DND-41 (cell line): ENCODE data around the gene C1QTNF6.

Source experiments
- ATAC-seq: fragments of 200-7000 bp; cut with Tn5 transposase; 3 replicates; pipeline ENCODE4 v1.9.1; 2021; ENCODE audit warnings: low read depth; ENCODE audit not compliant: insufficient read depth
- DNase-seq: peaks from one replicate; pipeline ENCODE4 v3.0.0-alpha.2; 2020
- H2AFZ ChIP-seq: 2 replicates; pipeline ENCODE4 v1.6.0; 2012; ENCODE audit warnings: low read depth, low read length
- H3K27ac ChIP-seq: 2 replicates; pipeline ENCODE4 v1.5.1; 2012; ENCODE audit warnings: low read length, inconsistent platforms
- H3K27me3 ChIP-seq: fragments of 200-600 bp; sonication (generic); 2 replicates; pipeline ENCODE4 v1.6.0; 2012; ENCODE audit warnings: low read length, mild to moderate bottlenecking, inconsistent platforms; ENCODE audit not compliant: insufficient read depth, poor library complexity
- H3K36me3 ChIP-seq: 2 replicates; pipeline ENCODE4 v1.5.1; 2012; ENCODE audit warnings: low read length, inconsistent platforms; ENCODE audit not compliant: insufficient read depth
- H3K4me1 ChIP-seq: 2 replicates; pipeline ENCODE4 v1.5.1; 2012; ENCODE audit warnings: mild to moderate bottlenecking, low read length; ENCODE audit not compliant: insufficient read depth
- H3K4me2 ChIP-seq: 2 replicates; pipeline ENCODE4 v1.6.0; 2012; ENCODE audit warnings: mild to moderate bottlenecking, moderate library complexity, low read length, inconsistent platforms; ENCODE audit not compliant: insufficient read depth
- H3K4me3 ChIP-seq, 2 experiments: fragments of 200-600 bp in 1 of 2; shearing (Covaris generic) in 1 of 2; 2 replicates each; pipeline ENCODE4 v1.5.1; 2012 to 2016; ENCODE audit warnings: inconsistent platforms in 2 of 2, low read length in 2 of 2, mild to moderate bottlenecking in 2 of 2, low read depth in 1 of 2, moderate library complexity in 1 of 2
- H3K79me2 ChIP-seq: 2 replicates; pipeline ENCODE4 v1.6.0; 2012; ENCODE audit warnings: low read length, inconsistent platforms; ENCODE audit not compliant: insufficient read depth
- H3K9ac ChIP-seq: 2 replicates; pipeline ENCODE4 v1.6.0; 2012; ENCODE audit warnings: low read depth, mild to moderate bottlenecking, inconsistent platforms, low read length, moderate library complexity
- H3K9me3 ChIP-seq: 2 replicates; pipeline ENCODE4 v1.5.1; 2012; ENCODE audit warnings: low read length, moderate library complexity, mild to moderate bottlenecking, inconsistent platforms; ENCODE audit not compliant: insufficient read depth, severe bottlenecking
- H4K20me1 ChIP-seq: 2 replicates; pipeline ENCODE4 v1.6.0; 2012; ENCODE audit warnings: low read length; ENCODE audit not compliant: insufficient read depth
- EZH2 ChIP-seq: IDR thresholded peaks from 3 replicates; pipeline ENCODE4 v1.6.1; 2012; ENCODE audit warnings: borderline replicate concordance, low read depth, mild to moderate bottlenecking, moderate library complexity, low read length, inconsistent platforms; ENCODE audit not compliant: severe bottlenecking
- TF ChIP-seq, protein P1 (sequence below): IDR thresholded peaks from 2 replicates; pipeline ENCODE4 v1.5.1; 2012; ENCODE audit warnings: borderline replicate concordance, low read length, moderate library complexity, mild to moderate bottlenecking; ENCODE audit not compliant: poor library complexity, severe bottlenecking; ENCODE audit errors: extremely low read depth

The C1QTNF6 gene

DNA sequence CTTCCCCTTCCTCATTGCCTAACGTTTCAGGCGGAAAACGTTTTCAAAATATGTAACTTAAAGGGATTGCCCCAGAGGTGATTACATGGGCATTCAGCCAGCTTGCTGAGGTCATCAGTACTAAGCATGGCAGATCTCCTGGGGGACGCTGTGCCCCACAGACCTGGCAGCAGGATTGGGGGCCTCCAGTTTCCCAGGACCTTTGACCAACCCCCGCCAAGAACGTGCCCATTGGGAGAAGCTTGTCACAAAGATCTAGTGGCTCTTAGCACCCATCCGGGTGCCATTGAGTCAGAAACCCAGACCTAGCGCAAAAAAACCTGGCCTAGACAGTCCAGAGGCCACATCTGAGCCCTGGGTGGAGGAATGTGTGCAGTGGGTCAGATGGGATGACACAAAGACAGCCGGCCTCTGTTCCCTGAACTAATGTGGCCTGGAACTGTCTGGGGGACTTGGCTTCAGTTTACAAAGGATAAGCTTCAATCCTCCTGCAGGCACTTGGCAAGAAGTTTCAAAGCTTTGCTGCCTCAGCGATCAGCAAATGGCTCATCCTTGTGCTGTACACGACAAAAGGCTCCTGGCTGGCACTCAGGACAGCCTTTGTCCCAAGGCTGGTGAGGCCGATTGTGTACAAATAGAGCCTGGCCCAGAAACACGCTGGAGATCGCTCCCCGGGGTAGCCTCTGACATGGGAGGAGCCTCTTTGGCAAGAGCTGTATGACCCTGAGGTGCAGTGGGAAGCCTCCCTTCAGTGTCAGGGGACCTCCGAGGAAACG is 9.5 kb downstream of the C1QTNF6 start:
- DNase-seq (no peak), ATAC-seq (no peak)
- Histone ChIP-seq H3K4me2 (no peak overlapping the region), H2AFZ (no peak overlapping the region), H3K27ac (no peak overlapping the region), H3K27me3 (peaks cover 11% of the 10 kb centered on the region), H3K36me3 (no peaks in the 10 kb centered on the region), H3K79me2 (no peaks in the 10 kb centered on the region), H3K4me3 (no peak overlapping the region), H3K4me1 (no peaks in the 10 kb centered on the region), H3K9ac (no peak overlapping the region), H3K9me3 (no peaks in the 10 kb centered on the region), H4K20me1 (no peaks in the 10 kb centered on the region)
- TF ChIP-seq, protein P1, sequence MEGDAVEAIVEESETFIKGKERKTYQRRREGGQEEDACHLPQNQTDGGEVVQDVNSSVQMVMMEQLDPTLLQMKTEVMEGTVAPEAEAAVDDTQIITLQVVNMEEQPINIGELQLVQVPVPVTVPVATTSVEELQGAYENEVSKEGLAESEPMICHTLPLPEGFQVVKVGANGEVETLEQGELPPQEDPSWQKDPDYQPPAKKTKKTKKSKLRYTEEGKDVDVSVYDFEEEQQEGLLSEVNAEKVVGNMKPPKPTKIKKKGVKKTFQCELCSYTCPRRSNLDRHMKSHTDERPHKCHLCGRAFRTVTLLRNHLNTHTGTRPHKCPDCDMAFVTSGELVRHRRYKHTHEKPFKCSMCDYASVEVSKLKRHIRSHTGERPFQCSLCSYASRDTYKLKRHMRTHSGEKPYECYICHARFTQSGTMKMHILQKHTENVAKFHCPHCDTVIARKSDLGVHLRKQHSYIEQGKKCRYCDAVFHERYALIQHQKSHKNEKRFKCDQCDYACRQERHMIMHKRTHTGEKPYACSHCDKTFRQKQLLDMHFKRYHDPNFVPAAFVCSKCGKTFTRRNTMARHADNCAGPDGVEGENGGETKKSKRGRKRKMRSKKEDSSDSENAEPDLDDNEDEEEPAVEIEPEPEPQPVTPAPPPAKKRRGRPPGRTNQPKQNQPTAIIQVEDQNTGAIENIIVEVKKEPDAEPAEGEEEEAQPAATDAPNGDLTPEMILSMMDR: no peak
- TF ChIP-seq EZH2: no peak

- TF ChIP-seq, protein P1: no peak
- no peak for TF ChIP-seq EZH2
- no peaks in the 10 kb centered on the region for H3K9me3 ChIP-seq
- no peak overlapping the region for H2AFZ ChIP-seq
- no peaks in the 10 kb centered on the region for H3K79me2 ChIP-seq
- no peak overlapping the region for H3K27ac ChIP-seq
- H3K9ac ChIP-seq: no peak overlapping the region
- H3K4me2 ChIP-seq: no peak overlapping the region
- ATAC-seq: no peak
- H4K20me1 ChIP-seq: no peaks in the 10 kb centered on the region
- H3K27me3 ChIP-seq: peaks cover 11% of the 10 kb centered on the region
- no peak overlapping the region for H3K4me3 ChIP-seq
- H3K36me3 ChIP-seq: no peaks in the 10 kb centered on the region
- no peaks in the 10 kb centered on the region for H3K4me1 ChIP-seq
- DNase-seq: no peak
These were observed 10.3 kb downstream of the C1QTNF6 start for GRCh38 chr22:37177755-37178154.

GRCh38 chr22:37177221-37177620 is 10.8 kb downstream of the C1QTNF6 start:
- H3K9ac ChIP-seq: no peak overlapping the region
- H3K27me3 ChIP-seq: peaks cover 11% of the 10 kb centered on the region
- H3K4me2 ChIP-seq: no peak overlapping the region
- no peaks in the 10 kb centered on the region for H3K9me3 ChIP-seq
- H3K36me3 ChIP-seq: no peaks in the 10 kb centered on the region
- H3K4me3 ChIP-seq: no peak overlapping the region
- no peaks in the 10 kb centered on the region for H3K4me1 ChIP-seq
- no peaks in the 10 kb centered on the region for H4K20me1 ChIP-seq
- no peaks in the 10 kb centered on the region for H3K79me2 ChIP-seq
- ATAC-seq: no peak
- TF ChIP-seq EZH2: no peak
- TF ChIP-seq, protein P1: no peak
- no peak overlapping the region for H3K27ac ChIP-seq
- no peak for DNase-seq
- no peak overlapping the region for H2AFZ ChIP-seq
